Measurements from ENCODE around the gene WNT2. TPM values are rescaled to one million over a fixed set of nuclear protein-coding genes. Genes with fewer than 3 reads are reported as not detected.

WNT2 gene
- total and polyA plus RNA-seq, 7 donors: under 0.01 to 2.8 (median 0.16) TPM; not detected in 3

GRCh38 chr7:117338020-117338419, 15.2 kb upstream of the WNT2 start:
- intact Hi-C loops (cut with DNase I): no loop called here
- no peak for DNase-seq
- no peaks in the 10 kb centered on the region for H3K36me3 ChIP-seq
- H3K4me1 ChIP-seq: no peaks in the 10 kb centered on the region
- no peaks in the 10 kb centered on the region for H3K27me3 ChIP-seq
- no peaks in the 10 kb centered on the region for H3K9me3 ChIP-seq
- H3K4me3 ChIP-seq: no peak overlapping the region
- 85 to 87% methylated on average over 1 of the region's 1 CpG for WGBS, 2 donors
- TF ChIP-seq POLR2AphosphoS5 (IDR thresholded peaks at IDR 0.05) (no peak), CTCF (IDR thresholded peaks at IDR 0.05) (no peak), POLR2A (IDR thresholded peaks at IDR 0.05) (no peak), EP300 (IDR thresholded peaks at IDR 0.05) (no peak)
- H3K27ac ChIP-seq: no peak overlapping the region

- no peak for TF ChIP-seq POLR2AphosphoS5 (IDR thresholded peaks at IDR 0.05)
- no peak for TF ChIP-seq CTCF (IDR thresholded peaks at IDR 0.05)
- no peak for TF ChIP-seq EP300 (IDR thresholded peaks at IDR 0.05)
- TF ChIP-seq POLR2A (IDR thresholded peaks at IDR 0.05): no peak
- no peaks in the 10 kb centered on the region for H3K4me1 ChIP-seq
- H3K4me3 ChIP-seq: no peak overlapping the region
- no peaks in the 10 kb centered on the region for H3K36me3 ChIP-seq
- H3K27me3 ChIP-seq: no peaks in the 10 kb centered on the region
- intact Hi-C loops (cut with DNase I): no loop called here
- no peak for DNase-seq
- no peak overlapping the region for H3K27ac ChIP-seq
- H3K9me3 ChIP-seq: no peaks in the 10 kb centered on the region
Measured at GRCh38 chr7:117333168-117333567, 10.3 kb upstream of the WNT2 start.

- TF ChIP-seq EP300 (IDR thresholded peaks at IDR 0.05) (no peak), POLR2AphosphoS5 (IDR thresholded peaks at IDR 0.05) (no peak), POLR2A (IDR thresholded peaks at IDR 0.05) (no peak), CTCF (IDR thresholded peaks at IDR 0.05) (no peak)
- no peak overlapping the region for H3K27ac ChIP-seq
- intact Hi-C loops (cut with DNase I): no loop called here
Measured at GRCh38 chr7:117332031-117332430, 9.2 kb upstream of the WNT2 start.

GRCh38 chr7:117325836-117326235, 3.0 kb upstream of the WNT2 start:
- no peaks in the 10 kb centered on the region for H3K9me3 ChIP-seq
- H3K4me3 ChIP-seq: no peak overlapping the region
- peaks cover 18 to 35% (median 26%) of the 10 kb centered on the region in 3 donors for H3K27me3 ChIP-seq
- no peaks in the 10 kb centered on the region for H3K36me3 ChIP-seq
- TF ChIP-seq CTCF (IDR thresholded peaks at IDR 0.05): no peak
- TF ChIP-seq POLR2AphosphoS5 (IDR thresholded peaks at IDR 0.05): no peak
- no peak for TF ChIP-seq EP300 (IDR thresholded peaks at IDR 0.05)
- TF ChIP-seq POLR2A (IDR thresholded peaks at IDR 0.05): no peak
- no peak overlapping the region for H3K27ac ChIP-seq
- no peak for DNase-seq
- intact Hi-C loops (cut with DNase I): no loop called here
- H3K4me1 ChIP-seq: peaks cover 0 to 24% (median 21%) of the 10 kb centered on the region in 4 donors
- WGBS, 2 donors: 79 to 88% methylated on average over 1 of the region's 1 CpG

More at GRCh38 chr7:117332031-117332430, 9.2 kb upstream of the WNT2 start:
- DNase-seq: no peak
- Histone ChIP-seq H3K4me3 (no peak overlapping the region), H3K27me3 (no peaks in the 10 kb centered on the region), H3K9me3 (no peaks in the 10 kb centered on the region), H3K36me3 (no peaks in the 10 kb centered on the region), H3K4me1 (no peaks in the 10 kb centered on the region)

GRCh38 chr7:117324960-117325359, 2.1 kb upstream of the WNT2 start:
- WGBS, 2 donors: 65 to 67% methylated on average over 4 of the region's 4 CpGs
- peak overlapping the region in 1 of 4 donors; percentile 45 for H3K27ac ChIP-seq
- intact Hi-C loops (cut with DNase I): no loop called here
- no peak for TF ChIP-seq POLR2AphosphoS5 (IDR thresholded peaks at IDR 0.05)
- no peak for TF ChIP-seq POLR2A (IDR thresholded peaks at IDR 0.05)
- TF ChIP-seq EP300 (IDR thresholded peaks at IDR 0.05): no peak
- no peak for TF ChIP-seq CTCF (IDR thresholded peaks at IDR 0.05)
- no peaks in the 10 kb centered on the region for H3K9me3 ChIP-seq
- peak overlapping the region in 3 of 4 donors; percentile 36 to 46 (median 44) for H3K4me3 ChIP-seq
- no peaks in the 10 kb centered on the region for H3K36me3 ChIP-seq
- DNase-seq: no peak
- peaks cover 0 to 24% (median 21%) of the 10 kb centered on the region in 4 donors for H3K4me1 ChIP-seq
- H3K27me3 ChIP-seq: peaks cover 18 to 35% (median 26%) of the 10 kb centered on the region in 3 donors
